Stimulated activated CD4-positive, alpha-beta T cell treated with anti-CD3 and anti-CD28 coated beads, Interleukin-4, amount 100 ng/mL, for 4 hours (primary cell): ENCODE data around the gene MSANTD2.
"Not testable (repeated sequence)": the region's sequence is repeated elsewhere in the genome, so short reads cannot be mapped to it uniquely, and the experiment has no call there.

ENCODE experiments used
- DNase-seq, 2 experiments: peaks; one replicate each; pipeline ENCODE4 v3.0.0-alpha.2; 2020

The MSANTD2 gene

DNA sequence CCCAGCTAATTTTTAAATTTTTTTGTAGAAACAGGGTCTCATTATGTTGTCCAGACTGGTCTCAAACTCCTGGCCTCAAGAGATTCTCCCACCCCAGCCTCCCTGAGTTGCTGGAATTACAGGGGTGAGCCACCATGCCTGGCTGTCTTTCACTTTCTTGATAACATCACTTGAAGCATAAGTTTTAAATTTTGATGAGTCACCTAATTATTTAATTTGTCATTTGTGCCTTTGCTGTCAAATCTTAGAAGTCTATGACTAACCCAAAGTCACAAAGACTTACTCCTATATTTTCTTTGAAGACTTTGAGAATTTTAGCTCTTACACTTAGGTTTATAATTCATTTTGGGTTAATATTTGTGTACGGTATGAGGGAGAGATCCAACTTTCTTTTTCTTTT, 14.5 kb upstream of the MSANTD2 start:
- no peak for DNase-seq

DNA sequence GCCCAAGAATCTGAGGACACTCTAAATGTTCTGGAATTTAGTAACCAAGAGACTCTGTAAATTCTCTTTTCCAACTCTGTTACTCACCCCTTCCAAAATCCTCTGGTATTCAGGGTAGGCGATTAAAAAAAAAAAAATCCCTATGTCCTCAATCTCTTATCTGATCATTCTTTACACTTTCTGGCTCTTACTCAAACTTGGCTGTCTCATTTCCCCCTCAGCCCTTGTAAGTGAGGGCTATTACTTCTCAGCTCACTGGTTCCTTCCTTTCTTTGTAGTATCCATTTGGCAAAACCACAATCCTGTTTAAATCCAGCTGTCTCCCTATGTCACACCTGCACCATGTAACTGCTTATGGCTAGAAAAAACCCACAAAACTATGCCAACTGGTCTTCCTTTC, 12.7 kb upstream of the MSANTD2 start:
- no peak for DNase-seq

DNA sequence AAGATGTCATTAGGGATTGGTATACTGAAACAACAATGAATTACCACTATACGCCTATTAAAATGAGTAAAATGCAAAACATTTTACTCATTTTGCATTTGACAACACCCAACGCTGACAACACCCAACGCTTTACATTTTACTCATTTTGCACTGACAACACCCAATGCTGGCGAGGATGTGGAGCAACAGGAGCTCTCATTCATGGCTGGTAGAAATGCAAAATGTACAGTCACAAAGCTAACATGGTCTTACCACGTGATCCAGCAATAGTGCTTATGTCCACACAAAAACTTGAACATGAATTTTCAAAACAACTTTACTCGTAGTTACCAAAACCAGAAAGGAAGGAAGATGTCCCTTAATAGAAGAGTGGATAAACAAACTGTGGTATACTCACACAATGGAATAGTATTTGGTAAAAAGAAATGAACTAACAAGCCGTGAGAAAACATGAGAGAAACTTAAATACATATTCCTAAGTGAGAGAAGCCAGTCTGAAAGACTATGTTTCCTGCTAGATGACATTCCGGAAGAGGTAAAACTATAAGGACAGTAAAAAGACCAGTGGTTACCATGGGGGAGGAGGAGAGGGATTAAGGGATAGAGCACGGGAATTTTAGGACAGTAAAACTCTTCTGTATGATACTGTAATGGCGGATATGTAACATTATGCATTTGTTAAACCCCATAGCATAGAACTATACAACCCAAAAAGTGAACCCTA, 11.4 kb upstream of the MSANTD2 start:
- no peak for DNase-seq

DNA sequence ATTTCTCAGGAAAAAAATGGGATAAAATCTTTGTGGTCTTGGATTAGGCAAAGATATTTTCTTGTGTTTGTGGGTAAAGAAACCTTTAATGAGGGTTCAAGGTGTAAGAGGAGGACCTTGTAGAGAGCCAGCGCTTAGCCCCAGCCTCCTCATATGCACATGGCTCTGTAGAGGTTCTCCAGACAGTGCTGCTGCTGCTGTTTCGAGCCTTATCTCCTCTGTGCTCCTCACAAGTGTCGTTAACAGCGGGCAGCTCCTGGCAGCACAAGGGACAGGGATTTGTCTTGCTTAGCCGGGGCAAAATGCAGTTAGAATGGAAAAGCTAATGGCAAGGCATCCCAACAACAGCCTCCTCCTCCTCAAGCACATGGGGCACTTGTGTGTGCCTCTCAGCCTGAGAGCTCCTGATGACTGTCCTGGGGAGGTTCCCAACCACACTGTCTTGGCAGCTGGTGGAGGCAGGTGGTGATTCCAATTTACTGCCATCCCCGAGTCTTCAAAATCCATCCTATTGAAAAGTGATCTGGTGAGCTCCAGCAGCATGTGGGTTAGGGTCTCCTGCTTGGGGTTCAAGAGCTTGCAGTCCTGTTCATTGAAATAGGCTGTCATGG, 7.6 kb upstream of the MSANTD2 start:
- no peak for DNase-seq

DNA sequence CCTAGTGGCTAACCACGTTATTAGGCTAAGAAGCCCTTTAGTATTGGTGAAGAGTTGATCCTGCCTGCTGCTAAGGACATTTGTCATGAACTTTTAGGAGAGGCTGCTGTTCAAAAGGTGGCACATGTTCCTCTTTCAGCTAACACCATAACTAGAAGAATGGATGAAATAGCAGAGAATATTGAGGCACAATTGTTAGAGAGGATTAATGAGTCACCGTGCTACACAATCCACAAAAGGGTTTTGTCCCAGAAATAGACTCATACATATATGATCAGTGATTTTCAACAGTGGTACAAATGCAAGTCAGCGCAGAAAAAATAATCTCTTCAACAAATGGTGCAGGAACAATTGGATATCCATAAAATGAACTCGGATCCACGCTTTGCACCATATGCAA, 7.0 kb upstream of the MSANTD2 start:
- no peak for DNase-seq

DNA sequence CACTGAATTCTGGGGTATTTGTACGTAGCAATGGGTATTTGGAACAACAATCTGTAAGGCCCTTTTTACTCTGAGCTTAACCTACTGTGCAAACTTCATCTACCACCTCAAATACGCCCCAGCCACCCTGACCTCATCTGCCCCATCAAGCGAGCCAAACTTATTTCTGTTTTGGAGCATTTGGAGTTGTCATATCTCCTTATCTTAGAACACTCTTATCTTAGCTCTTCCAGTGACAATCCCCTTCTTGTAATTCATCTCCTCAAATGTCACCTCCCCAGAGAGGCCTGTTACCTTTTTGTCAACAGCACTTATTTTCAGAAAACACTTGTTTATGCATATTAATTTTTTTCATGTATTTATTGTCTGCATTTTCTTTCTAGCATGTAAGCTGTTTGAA, 4.7 kb upstream of the MSANTD2 start:
- DNase-seq = no peak

DNA sequence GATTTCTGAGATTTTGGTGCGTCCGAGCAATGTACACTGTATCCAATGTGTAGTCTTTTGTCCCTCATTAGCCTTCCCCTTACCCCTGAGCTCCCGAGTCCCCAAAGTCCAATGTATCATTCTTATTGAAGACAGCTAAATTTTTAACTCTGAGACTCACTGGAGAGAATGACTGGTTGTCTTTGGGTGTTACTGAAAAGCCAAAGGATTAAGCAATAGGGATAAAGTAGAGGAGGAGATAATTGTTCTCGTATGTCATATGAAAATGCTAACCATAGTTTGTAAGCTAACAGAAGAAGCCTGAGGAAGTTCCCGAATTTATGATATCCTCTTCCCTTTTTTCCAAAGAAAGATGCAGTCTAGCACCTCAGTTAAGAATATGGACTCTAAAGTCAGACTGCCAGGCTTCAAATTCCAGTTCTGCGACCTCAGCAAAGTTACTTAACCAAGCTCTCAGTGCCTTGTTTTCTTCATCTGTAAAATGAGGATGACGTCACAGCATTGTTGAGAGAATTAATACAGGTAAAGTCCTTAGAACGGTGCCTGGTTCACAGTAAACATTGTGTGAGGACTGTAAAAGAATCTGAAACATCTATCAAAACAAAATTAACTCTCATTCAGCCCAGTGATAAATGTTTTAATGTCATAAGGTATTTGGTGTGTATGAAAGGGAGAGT, 1.6 kb upstream of the MSANTD2 start:
- DNase-seq = no peak

DNA sequence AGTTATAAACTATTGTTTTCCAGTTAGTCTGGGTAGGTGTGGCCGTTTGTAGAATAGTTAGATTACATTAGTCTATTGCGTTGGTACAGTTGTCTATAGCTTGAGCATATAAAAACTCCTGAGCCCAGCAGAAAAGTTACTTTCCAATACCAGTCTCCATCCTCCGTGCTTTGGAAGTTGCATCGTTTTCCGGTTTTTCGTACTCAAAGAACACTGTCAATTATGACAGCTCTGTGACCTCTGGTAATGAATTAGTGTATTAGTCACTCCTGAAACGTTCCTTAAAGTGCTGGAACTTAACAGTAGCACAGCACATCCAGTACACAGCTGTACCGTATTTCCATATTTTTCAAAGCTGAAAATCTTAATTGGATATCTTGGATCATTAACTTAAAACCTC, 808 bp upstream of the MSANTD2 start:
- no peak for DNase-seq

DNA sequence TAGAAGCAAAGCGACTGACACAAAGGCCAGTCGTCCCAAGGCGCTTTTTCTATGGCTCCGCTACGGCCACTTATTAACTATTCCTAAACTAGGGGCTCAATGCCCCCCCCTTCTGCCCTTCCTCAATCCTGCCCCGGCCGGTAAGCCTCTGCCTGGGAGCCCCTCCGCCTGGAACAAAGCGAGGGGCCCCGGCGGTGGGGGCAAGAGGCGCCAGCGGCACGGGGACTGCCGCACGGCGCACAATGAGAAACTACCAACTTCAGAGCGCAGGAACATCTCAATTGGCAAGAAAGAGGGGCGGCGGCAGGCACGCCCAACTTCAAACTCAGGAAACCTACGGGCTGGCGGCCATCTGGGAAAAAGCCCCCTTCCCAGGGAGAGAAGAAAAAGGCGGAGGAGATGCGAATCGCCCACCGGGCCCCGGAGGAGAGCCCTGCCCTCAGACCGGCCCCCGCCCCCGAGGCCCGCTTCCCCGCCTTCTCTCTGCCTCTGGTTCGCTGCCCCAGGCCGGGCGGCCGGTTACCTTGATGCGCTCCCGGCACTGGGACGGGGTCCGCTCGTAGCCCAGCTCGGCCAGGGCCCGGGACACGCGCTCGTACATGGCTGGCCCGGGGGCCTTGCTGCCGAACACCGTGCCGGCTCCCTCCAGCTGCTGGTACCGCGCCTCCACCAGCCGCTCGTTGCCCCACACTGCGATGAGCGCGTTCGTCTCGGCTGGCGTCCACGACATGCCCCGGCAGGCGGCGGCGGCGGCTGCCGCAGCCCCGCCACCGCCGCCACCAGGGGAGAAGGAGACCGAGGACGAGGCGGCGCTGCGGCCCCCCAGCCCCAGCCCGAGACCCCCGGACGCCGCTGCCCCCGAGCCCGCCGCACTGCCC, 619 bp downstream of the MSANTD2 start:
- DNase-seq = peak; percentile 15 to 34

DNA sequence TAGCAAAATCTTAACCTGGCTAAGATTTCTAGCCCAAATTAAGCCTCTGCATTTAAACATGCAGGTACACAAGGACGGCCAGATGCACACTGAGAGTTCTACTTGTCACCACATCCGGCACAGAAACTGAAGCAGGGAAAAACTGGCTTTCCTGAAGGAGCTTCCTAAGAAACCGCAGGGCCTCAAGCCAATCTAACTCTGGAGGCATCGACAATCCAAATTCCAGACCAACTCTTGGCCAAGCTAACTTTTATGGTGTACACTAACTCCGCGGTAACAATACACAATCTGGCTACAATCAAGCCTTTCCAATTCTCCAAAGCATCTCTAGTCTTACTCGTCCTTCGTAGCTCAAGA, 1.2 kb downstream of the MSANTD2 start:
- no peak for DNase-seq

DNA sequence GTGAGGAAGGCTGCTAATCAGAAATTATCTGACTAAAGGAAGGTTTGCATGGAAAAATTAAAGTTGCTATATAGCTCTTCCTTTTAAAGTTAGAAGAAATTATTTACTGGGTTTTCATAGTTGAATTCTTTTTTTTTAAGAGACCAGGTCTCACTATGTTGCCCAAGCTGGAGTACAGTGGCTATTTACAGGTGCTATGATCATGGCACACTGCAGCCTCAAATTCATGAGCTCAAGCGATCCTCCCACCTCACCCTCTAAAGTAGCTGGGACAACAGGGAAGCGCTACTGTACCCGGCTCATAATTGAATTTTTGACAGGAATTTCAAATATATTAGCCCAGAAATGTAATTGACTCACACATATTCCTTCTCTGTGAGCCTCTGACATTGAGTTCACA, 3.9 kb downstream of the MSANTD2 start:
- no peak for DNase-seq

DNA sequence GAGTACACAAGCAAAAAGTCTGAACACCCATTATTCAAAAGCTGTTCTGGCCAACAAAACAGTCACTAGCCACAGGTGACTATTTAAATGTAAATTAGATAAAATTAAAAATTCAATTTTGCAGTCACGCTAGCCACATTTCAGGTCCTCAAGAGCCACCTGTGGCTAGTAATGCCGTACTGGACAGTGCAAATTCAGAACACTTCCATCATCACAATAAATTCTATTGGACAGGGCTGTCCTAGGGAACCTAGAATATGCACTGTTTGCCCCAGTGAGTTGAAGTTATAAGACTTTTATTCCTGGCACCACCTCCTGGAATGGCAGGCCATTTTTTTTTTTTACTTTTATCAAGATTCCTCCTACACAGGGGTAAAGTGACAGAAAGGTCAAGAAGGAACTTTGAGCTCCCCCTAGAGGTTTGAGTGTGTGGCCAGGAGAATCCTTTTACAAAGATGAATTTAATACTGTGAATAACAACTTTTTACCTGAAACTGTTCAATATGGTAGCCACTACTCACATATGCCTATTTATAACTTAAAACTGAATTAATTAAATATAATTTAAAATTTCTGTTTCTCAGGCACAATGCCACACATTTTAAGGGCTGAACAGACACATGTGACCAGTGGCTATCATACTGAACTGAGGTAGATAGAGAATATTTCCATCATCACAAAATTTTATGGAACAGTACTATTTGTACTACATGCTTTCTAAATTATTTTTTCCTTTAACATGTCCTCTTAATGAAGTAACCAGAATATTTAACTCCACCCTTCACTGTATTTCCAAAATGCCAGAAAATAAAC, 6.5 kb downstream of the MSANTD2 start:
- no peak for DNase-seq

DNA sequence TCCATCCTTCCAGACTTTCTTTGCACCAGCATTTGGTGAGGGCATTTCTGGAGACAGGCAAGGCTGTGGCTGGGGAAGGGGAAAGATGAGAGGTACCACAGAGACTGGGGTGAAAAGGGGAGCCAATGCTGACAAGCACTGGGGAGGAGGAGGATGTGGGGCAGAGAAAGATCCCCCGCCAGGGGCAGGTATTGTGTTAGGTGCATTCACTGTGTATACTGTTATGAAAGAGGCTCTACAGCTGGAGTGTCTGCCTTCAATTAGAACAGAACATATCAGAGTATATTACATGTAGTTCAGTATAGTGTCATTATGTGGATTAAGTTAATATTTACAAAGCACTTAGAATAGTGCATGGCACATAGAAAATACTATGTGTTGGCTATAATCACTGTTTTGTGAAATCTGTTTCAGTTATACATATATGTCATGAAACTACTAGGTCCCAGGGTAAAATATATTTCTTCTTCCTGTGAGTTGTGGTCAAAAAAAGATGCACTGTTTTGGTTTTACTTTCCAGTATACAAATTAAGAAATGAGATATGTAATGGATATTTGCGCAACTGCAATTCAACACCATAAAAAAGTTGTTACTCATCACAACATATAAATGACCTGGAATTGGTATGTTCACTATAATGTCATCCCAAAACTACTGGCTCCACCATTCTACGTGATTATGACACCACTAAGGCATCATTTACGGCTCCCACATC, 8.4 kb downstream of the MSANTD2 start:
- no peak for DNase-seq

DNA sequence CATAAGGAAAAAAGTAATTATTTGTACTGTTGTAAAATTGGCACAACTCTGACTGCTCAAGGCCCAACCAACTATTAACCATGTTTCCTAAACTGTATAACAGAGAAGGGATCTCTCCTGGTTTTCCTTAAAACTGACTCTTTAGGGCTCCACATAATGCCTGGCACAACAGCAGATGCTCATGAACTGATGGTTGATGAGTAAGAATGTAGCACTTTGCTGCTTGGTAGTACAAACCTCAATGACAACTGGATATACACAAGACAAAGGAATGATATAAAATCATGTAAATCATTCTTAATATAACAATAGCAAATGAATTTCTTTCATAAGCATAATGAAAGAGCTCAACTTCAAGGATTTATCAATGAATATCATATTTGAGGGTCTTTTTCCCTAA, 11.7 kb downstream of the MSANTD2 start:
- no peak for DNase-seq

DNA sequence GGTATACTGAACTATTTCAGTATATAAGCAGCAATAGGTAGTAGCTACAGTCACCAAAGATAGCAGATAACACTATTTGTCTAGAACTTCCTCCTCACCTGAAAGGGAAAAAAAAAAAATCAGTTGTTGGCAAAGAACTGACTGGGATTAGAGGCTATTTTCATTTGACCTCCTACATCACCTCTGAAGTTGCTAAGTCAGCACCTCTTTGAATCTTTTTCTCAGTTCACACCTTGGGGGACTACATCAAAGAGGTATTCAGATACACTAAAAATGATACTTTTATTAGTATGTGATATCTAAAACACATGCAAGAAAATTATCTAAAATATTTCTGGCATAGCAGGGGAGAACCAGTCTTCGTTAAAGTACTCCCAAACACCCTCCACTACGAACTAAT, 16.2 kb downstream of the MSANTD2 start:
- DNase-seq = no peak

DNA sequence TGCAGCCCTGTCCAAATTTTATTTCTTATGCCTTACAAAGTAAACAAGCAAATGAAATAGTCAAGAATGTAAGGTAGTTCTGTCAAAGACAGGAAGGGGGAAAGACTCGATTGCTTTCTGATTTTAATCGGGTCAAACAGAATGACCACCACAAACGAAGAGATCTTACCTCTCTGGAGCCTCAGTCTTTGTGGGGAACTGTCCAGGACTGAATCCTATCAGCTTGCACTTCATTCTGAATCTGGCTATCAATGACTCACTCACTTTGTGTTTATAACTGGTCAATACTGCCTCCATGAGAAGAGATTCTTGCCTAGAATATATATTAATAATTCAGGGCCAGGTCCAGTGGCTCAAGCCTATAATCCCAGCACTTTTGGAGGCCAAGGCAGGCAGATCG, 17.2 kb downstream of the MSANTD2 start:
- no peak for DNase-seq

DNA sequence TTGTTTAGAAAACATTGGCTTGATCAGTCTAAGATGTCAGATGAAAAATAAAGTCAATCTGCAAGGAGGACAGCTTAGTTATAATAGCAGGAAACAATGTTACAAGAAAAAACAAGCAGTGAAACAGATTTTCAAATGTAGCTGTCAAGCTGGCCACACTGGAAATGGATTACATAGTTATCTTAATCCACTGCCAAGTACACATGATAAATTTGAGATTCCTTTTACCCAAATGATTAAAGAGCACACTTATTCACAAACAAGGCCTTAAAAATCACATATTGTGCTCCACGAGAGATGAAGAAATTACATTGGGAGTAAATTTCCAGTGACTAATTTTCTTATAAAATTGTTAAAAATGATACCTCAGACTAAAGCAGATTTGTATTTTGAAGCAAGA, 20.6 kb downstream of the MSANTD2 start:
- no peak for DNase-seq

DNA sequence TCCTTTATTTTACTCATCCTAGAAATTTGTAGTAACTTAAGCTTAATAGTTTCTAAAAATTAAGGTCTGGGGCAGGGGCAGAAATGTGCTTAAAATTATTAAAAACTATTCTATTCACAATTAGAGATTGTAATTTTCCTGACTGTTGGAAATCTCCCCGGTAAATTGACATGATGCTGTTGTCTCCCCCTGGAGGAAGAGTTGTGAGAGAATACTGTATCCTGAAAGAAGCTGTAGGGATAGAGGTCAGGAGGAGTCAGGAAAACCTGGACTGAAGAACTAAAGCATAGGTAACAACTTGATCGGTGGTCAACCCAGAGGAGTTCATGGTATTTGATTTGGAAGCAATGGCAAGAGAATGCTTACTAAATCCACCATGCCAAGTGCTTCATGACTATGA, 21.9 kb downstream of the MSANTD2 start:
- no peak for DNase-seq

DNA sequence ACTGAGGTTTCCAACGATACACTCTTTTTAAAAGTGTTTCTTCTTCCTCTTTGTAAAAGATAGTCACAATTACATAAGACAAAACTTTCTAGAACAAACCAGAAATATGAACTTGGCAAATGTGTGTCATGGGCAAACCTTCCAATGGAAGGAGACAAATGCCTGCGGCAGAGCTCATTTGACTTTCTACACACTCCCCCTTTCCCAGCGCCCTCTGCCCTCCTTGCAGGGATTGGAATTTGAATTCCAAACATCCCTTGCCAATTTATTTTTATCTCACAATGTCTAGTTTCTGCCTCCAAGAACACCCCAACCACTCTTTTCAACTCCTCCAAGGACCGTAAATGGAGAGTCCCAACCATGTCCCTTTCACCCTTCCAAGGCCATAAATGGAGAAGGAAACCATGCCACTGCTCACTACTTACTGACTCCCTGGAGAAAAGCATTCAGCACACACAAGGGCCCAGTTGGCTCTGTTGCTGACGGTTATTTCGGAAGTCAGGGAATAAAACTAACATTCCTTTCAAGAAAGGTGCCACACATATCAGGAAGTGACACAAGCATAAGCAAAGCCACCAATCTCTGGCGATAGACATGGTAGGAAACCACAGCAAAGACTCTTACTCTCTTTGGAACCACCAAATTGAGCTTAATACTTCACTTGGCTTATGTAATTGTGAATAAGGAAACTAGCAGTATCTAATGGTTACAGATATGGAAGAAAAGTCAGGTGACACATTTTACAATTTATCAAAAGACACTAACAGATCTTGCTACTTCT, 23.2 kb downstream of the MSANTD2 start:
- DNase-seq = no peak

DNA sequence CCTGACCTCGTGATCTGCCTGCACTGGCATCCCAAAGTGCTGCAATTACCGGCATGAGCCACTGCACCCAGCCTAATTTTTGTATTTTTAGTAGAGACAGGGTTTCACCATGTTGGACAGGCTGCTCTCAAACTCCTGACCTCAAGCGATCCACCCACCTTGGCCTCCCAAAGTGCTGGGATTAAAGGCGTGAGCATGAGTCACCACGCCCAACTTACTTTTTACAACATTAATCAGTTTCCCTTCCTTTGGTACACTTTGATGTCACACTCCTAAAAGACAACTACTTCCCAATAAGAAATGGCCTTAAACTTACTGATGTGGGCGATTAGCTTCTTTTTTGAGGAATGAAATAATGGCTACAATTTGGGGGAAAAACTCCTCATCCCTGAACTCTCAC, 29.2 kb downstream of the MSANTD2 start:
- not testable (repeated sequence) for DNase-seq
